PC-9 (cell line): ENCODE results near the gene ARL6IP5. TPM values are rescaled to one million over a fixed set of nuclear protein-coding genes. Genes with fewer than 3 reads are reported as not detected.

Experiments used
- BruUV-seq: library from RNA; stranded (reverse); fragments of 400-500 nt; replicated peaks from 2 replicates; lab custom pipeline; 2021; lab: Mats Ljungman, UMichigan
- CTCF ChIA-PET: fragments of 300-600 bp; sonication (Branson Sonifier 250); formaldehyde crosslinking; loops from one replicate; lab custom pipeline; 2022; ENCODE audit warnings: antibody characterized with exemption; lab: Charles Lee
- POLR2A ChIA-PET: fragments of 300-600 bp; sonication (Branson Sonifier 250); formaldehyde crosslinking; loops from one replicate; lab custom pipeline; 2022; ENCODE audit warnings: antibody characterized with exemption; ENCODE audit not compliant: unreplicated experiment; lab: Charles Lee
- DNase-seq, 2 experiments: peaks; one replicate each; pipeline versions ENCODE4 v3.0.0 to v3.0.0-alpha.2; 2015 to 2022; ENCODE audit warnings: mixed read lengths in 1 of 2
- H2AFZ ChIP-seq: fragments of 200-600 bp; sonication (generic); 2 replicates; pipeline ENCODE4 v1.8.1; 2017; ENCODE audit warnings: antibody characterized with exemption
- H3F3A ChIP-seq: fragments of 200-600 bp; sonication (generic); 2 replicates; pipeline ENCODE4 v1.8.1; 2017; ENCODE audit warnings: antibody characterized with exemption, mild to moderate bottlenecking, low read depth; ENCODE audit not compliant: insufficient read depth
- H3K27ac ChIP-seq: fragments of 200-600 bp; sonication (generic); 2 replicates; pipeline ENCODE4 v1.6.1; 2016; ENCODE audit warnings: mixed run types
- H3K27me3 ChIP-seq: fragments of 200-600 bp; sonication (generic); 2 replicates; pipeline ENCODE4 v1.6.1; 2016; ENCODE audit warnings: low read depth, mixed run types; ENCODE audit not compliant: insufficient read depth
- H3K36me3 ChIP-seq: fragments of 200-600 bp; sonication (generic); 2 replicates; pipeline ENCODE4 v1.6.1; 2016; ENCODE audit warnings: low read depth, mixed run types
- H3K4me1 ChIP-seq: fragments of 200-600 bp; sonication (generic); replicated peaks from 2 replicates; pipeline ENCODE4 v1.6.1; 2016; ENCODE audit warnings: mixed run types; ENCODE audit not compliant: insufficient read depth
- H3K4me2 ChIP-seq: fragments of 200-600 bp; sonication (generic); 2 replicates; pipeline ENCODE4 v1.6.1; 2017; ENCODE audit warnings: mixed run types
- H3K4me3 ChIP-seq: fragments of 200-600 bp; sonication (generic); 2 replicates; pipeline ENCODE4 v1.6.1; 2016; ENCODE audit warnings: mixed run types
- H3K79me2 ChIP-seq: fragments of 200-600 bp; sonication (generic); 2 replicates; pipeline ENCODE4 v1.6.1; 2017; ENCODE audit warnings: low read depth, mixed run types
- H3K9me2 ChIP-seq: fragments of 200-600 bp; sonication (generic); 2 replicates; pipeline ENCODE4 v1.8.1; 2017; ENCODE audit warnings: mild to moderate bottlenecking; ENCODE audit not compliant: insufficient read depth
- H3K9me3 ChIP-seq: fragments of 200-600 bp; sonication (generic); 2 replicates; pipeline ENCODE4 v1.8.1; 2016; ENCODE audit warnings: low read depth; ENCODE audit not compliant: insufficient read depth
- H4K20me1 ChIP-seq: fragments of 200-600 bp; sonication (generic); 2 replicates; pipeline ENCODE4 v1.8.1; 2017; ENCODE audit not compliant: insufficient read depth
- EZH2 ChIP-seq: fragments of 200-600 bp; sonication (generic); IDR thresholded peaks from 2 replicates; pipeline ENCODE4 v1.8.0; 2017; ENCODE audit warnings: antibody characterized with exemption, low read depth
- intact Hi-C: fragments of 100-400 bp; cut with micrococcal nuclease; formaldehyde crosslinking; loops from one replicate; pipeline ENCODE4 v1.10.0; 2022; ENCODE audit not compliant: unreplicated experiment
- total RNA-seq: library from RNA; stranded (reverse); gene quantifications from 2 replicates; pipeline ENCODE4 v1.2.3, GENCODE V29; 2021
- TF ChIP-seq, protein P1 (sequence below): fragments of 200-600 bp; sonication (generic); conservative IDR thresholded peaks from 2 replicates; pipeline ENCODE4 v1.6.1; 2017; ENCODE audit warnings: mixed run types, antibody characterized with exemption, mild to moderate bottlenecking, moderate library complexity

Gene ARL6IP5
- total RNA-seq, 1 experiment from 2014 or later: 45.7 TPM

DNA sequence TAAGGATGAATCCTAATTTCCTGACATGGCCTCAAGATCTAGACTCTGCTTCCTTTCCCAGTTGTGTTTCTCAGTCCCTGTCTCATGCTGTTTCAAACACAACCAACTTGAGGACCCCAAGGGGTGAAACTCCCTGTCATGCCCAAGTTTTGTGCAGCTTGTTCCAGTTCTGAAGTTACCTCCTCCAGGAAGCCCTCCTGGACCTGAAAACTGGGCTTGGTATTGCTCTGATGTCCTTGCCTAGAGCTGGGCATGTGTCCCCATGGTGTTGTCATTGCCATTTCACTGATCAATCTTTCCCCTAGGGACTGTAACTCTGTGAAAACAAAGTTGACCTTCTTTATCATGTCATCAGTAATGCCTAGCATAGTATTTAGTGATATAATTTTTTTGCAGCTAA, 43.8 kb downstream of the ARL6IP5 start:
- Histone ChIP-seq H3K79me2 (no peaks in the 10 kb centered on the region), H2AFZ (no peak overlapping the region), H3K27ac (no peak overlapping the region), H3K9me2 (no peaks in the 10 kb centered on the region), H4K20me1 (no peaks in the 10 kb centered on the region), H3K4me2 (no peak overlapping the region), H3K9me3 (no peaks in the 10 kb centered on the region), H3F3A (no peaks in the 10 kb centered on the region), H3K36me3 (no peaks in the 10 kb centered on the region), H3K4me1 (no peaks in the 10 kb centered on the region), H3K27me3 (no peaks in the 10 kb centered on the region), H3K4me3 (no peak overlapping the region)
- ChIA-PET CTCF (interaction anchor here (1.1 kb wide), 1 partner anchor 12 kb away, joined by 3 read pairs; no protein-coding TSS in a partner anchor), POLR2A (interaction anchor here (0.7 kb wide), 1 partner anchor 212 kb away, joined by 3 read pairs; no protein-coding TSS in a partner anchor)
- no peak for DNase-seq
- BruUV-seq: no TSS peak
- intact Hi-C loops: no loop called here
- TF ChIP-seq, protein P1, sequence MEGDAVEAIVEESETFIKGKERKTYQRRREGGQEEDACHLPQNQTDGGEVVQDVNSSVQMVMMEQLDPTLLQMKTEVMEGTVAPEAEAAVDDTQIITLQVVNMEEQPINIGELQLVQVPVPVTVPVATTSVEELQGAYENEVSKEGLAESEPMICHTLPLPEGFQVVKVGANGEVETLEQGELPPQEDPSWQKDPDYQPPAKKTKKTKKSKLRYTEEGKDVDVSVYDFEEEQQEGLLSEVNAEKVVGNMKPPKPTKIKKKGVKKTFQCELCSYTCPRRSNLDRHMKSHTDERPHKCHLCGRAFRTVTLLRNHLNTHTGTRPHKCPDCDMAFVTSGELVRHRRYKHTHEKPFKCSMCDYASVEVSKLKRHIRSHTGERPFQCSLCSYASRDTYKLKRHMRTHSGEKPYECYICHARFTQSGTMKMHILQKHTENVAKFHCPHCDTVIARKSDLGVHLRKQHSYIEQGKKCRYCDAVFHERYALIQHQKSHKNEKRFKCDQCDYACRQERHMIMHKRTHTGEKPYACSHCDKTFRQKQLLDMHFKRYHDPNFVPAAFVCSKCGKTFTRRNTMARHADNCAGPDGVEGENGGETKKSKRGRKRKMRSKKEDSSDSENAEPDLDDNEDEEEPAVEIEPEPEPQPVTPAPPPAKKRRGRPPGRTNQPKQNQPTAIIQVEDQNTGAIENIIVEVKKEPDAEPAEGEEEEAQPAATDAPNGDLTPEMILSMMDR: no peak
- TF ChIP-seq EZH2: no peak

DNA sequence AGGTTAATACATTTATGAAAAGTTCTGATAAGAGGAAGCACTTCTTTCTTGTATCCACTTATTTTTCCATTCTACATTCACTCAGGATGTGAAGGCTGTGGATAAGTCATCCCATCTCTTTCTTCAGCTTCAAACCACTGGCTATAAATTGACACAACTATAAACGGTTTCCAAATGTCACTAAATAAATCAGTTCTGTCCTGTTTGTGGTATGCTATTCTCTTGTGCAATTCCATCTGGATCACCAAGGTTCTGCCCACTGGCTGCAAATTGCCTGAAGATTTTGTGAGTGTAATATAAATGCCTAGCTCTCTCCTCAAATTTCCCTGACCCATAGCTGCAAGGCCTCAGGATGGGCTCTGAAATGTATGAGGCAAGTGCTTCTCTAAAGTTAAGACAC, 44.8 kb downstream of the ARL6IP5 start:
- Histone ChIP-seq H3F3A (no peaks in the 10 kb centered on the region), H2AFZ (no peak overlapping the region), H3K4me1 (no peaks in the 10 kb centered on the region), H3K79me2 (no peaks in the 10 kb centered on the region), H3K27me3 (no peaks in the 10 kb centered on the region), H3K36me3 (no peaks in the 10 kb centered on the region), H3K4me3 (no peak overlapping the region), H3K4me2 (no peak overlapping the region), H3K27ac (no peak overlapping the region), H3K9me2 (no peaks in the 10 kb centered on the region), H4K20me1 (no peaks in the 10 kb centered on the region), H3K9me3 (no peaks in the 10 kb centered on the region)
- intact Hi-C loops: no loop called here
- no peak for DNase-seq
- POLR2A ChIA-PET: no interaction called here
- CTCF ChIA-PET: no interaction called here
- TF ChIP-seq, protein P1: no peak
- TF ChIP-seq EZH2: no peak
- BruUV-seq: no TSS peak

DNA sequence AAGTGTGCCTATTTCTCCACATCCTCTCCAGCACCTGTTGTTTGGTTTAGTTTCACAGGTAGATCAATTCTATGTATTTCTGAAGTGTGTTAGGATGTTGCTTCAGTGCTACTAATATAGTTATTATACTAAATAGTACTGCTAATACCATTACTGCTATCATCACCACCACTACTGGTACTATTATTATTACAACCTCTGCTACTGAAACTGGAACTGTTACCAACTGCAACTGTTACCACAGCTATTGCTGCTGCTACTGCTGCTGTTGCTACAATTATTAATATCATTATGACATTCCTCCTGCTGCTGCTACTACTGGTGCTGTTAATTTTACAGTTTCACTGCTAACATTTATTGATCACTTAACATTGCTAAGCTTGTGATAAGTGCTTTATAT, 46.0 kb downstream of the ARL6IP5 start:
- POLR2A ChIA-PET: no interaction called here
- no peaks in the 10 kb centered on the region for H3K79me2 ChIP-seq

More for the DNA sequence above, 46.0 kb downstream of the ARL6IP5 start:
- H3K27me3 ChIP-seq: no peaks in the 10 kb centered on the region
- H4K20me1 ChIP-seq: no peaks in the 10 kb centered on the region
- H3K9me2 ChIP-seq: no peaks in the 10 kb centered on the region
- H3K4me3 ChIP-seq: no peak overlapping the region
- CTCF ChIA-PET: no interaction called here
- no peak for DNase-seq
- no peaks in the 10 kb centered on the region for H3K4me1 ChIP-seq
- no peaks in the 10 kb centered on the region for H3K9me3 ChIP-seq
- no TSS peak for BruUV-seq
- intact Hi-C loops: no loop called here
- no peak overlapping the region for H3K27ac ChIP-seq
- no peak for TF ChIP-seq EZH2
- TF ChIP-seq, protein P1: no peak
- no peak overlapping the region for H3K4me2 ChIP-seq
- H3F3A ChIP-seq: no peaks in the 10 kb centered on the region
- no peaks in the 10 kb centered on the region for H3K36me3 ChIP-seq
- no peak overlapping the region for H2AFZ ChIP-seq
